HepG2 (cell line): Measurements from ENCODE around the gene NATD1. TPM values are rescaled to one million over a fixed set of nuclear protein-coding genes. Genes with fewer than 3 reads are reported as not detected.

Source experiments
- FOXK1 ChIP-seq: sonication (generic); formaldehyde crosslinking; IDR thresholded peaks from 2 replicates; pipeline ENCODE4 v1.4.0; 2020; ENCODE audit warnings: low read depth, missing genetic modification reagents, borderline replicate concordance
- HNF1A ChIP-seq, 2 experiments: sonication (generic) in 1 of 2; formaldehyde crosslinking in 1 of 2; IDR thresholded peaks; 2 replicates each; pipeline versions ENCODE4 v1.4.0 to v1.6.1; 2016 to 2020; ENCODE audit warnings: borderline replicate concordance in 1 of 2, low read depth in 1 of 2, mild to moderate bottlenecking in 1 of 2, missing genetic modification reagents in 1 of 2
- JARID2 ChIP-seq: sonication (generic); formaldehyde crosslinking; IDR thresholded peaks from 2 replicates; pipeline ENCODE4 v1.8.1; 2023; ENCODE audit warnings: missing genetic modification reagents, inconsistent platforms; ENCODE audit not compliant: insufficient replicate concordance
- KLF6 ChIP-seq: IDR thresholded peaks from 2 replicates; pipeline ENCODE4 v1.8.0; 2016; ENCODE audit warnings: missing biosample characterization, missing genetic modification reagents
- PITX1 ChIP-seq: sonication (generic); formaldehyde crosslinking; IDR thresholded peaks from 2 replicates; pipeline ENCODE4 v1.5.1; 2020; ENCODE audit warnings: mild to moderate bottlenecking, missing genetic modification reagents
- PRMT3 ChIP-seq: sonication (generic); formaldehyde crosslinking; IDR thresholded peaks from 2 replicates; pipeline ENCODE4 v1.8.1; 2022; ENCODE audit warnings: low read depth, mild to moderate bottlenecking, moderate library complexity, missing genetic modification reagents, borderline replicate concordance
- RFXAP ChIP-seq: sonication (generic); formaldehyde crosslinking; IDR thresholded peaks from 2 replicates; pipeline ENCODE4 v1.4.0; 2020; ENCODE audit warnings: missing genetic modification reagents, borderline replicate concordance
- SCMH1 ChIP-seq: sonication (generic); formaldehyde crosslinking; IDR thresholded peaks from 2 replicates; pipeline ENCODE4 v1.9.0; 2021; ENCODE audit warnings: missing genetic modification reagents, mild to moderate bottlenecking, borderline replicate concordance
- SP2 ChIP-seq: sonication (generic); formaldehyde crosslinking; IDR thresholded peaks from 2 replicates; pipeline ENCODE4 v1.5.1; 2020; ENCODE audit warnings: mild to moderate bottlenecking, missing genetic modification reagents
- YEATS2 ChIP-seq: sonication (generic); formaldehyde crosslinking; IDR thresholded peaks from 2 replicates; pipeline ENCODE4 v1.4.0; 2020; ENCODE audit warnings: missing genetic modification reagents, borderline replicate concordance
- ZHX1 ChIP-seq: sonication (generic); formaldehyde crosslinking; IDR thresholded peaks from 2 replicates; pipeline ENCODE4 v1.8.1; 2022; ENCODE audit warnings: low read depth, mild to moderate bottlenecking, missing genetic modification reagents
- ZNF30 ChIP-seq: sonication (generic); formaldehyde crosslinking; IDR thresholded peaks from 2 replicates; pipeline ENCODE4 v1.5.0; 2020; ENCODE audit warnings: mild to moderate bottlenecking, missing genetic modification reagents
- ZNF562 ChIP-seq: sonication (generic); formaldehyde crosslinking; IDR thresholded peaks from 2 replicates; pipeline ENCODE4 v1.8.0; 2022; ENCODE audit warnings: missing genetic modification reagents, borderline replicate concordance
- ZNF646 ChIP-seq: sonication (generic); formaldehyde crosslinking; IDR thresholded peaks from 2 replicates; pipeline ENCODE4 v1.9.0; 2021; ENCODE audit warnings: mild to moderate bottlenecking, missing genetic modification reagents
- polyA plus RNA-seq, 8 experiments: library from polyadenylated mRNA; depleted of rRNA in 3 of 8; stranded (reverse) in 7 of 8; unstranded in 1 of 8; fragments of >200 nt; fragmentation: Illumina TruSeq in 4 of 8; extraction: Trizol in 4 of 8; gene quantifications; 2 replicates each; pipeline versions ENCODE4 v1.2.1 to v1.2.3, GENCODE V29; 2011 to 2016; ENCODE audit warnings: low read depth in 4 of 8, missing spikeins in 1 of 8, mixed read lengths in 1 of 8; ENCODE audit not compliant: insufficient read depth in 1 of 8
- total RNA-seq, 5 experiments: library from RNA; depleted of rRNA; stranded (reverse); fragments of >200 nt; fragmentation: Illumina TruSeq; extraction: Trizol; gene quantifications; 2 replicates each; pipeline ENCODE4 v1.2.3, GENCODE V29; 2016; ENCODE audit warnings: low read depth in 1 of 5

NATD1 gene
- total and polyA plus RNA-seq, 2 of the 13 experiments (the other 11 are each of a cell fraction or from before 2014, with no cell fraction given), result 0.31 to 2.3 TPM

GRCh38 chr17:21275579-21276263, 22.5 kb upstream of the NATD1 start (continued):
- TF ChIP-seq ZHX1 (CRISPR knock-in tag) (peak; percentile 55; the same call in 1 of the 2 replicates), JARID2 (CRISPR knock-in tag) (no peak), FOXK1 (0 out of 2 replicates have a peak, but pooled peaks have one; percentile 20), RFXAP (CRISPR knock-in tag) (peak; percentile 47; the same call in 1 of the 2 replicates), ZNF30 (CRISPR knock-in tag) (peak; percentile 75; the same call in 1 of the 2 replicates), SP2 (CRISPR knock-in tag) (peak; percentile 49; the same call in 1 of the 2 replicates), SCMH1 (CRISPR knock-in tag) (no peak), ZNF646 (CRISPR knock-in tag) (no peak), YEATS2 (CRISPR knock-in tag) (0 out of 2 replicates have a peak, but pooled peaks have one; percentile 29), KLF6 (CRISPR knock-in tag) (0 out of 2 replicates have a peak, but pooled peaks have one; percentile 36), PRMT3 (CRISPR knock-in tag) (no peak; the same call in 1 of the 2 replicates), ZNF562 (CRISPR knock-in tag) (no peak), PITX1 (CRISPR knock-in tag) (peak; percentile 39; the same call in 1 of the 2 replicates), HNF1A (IDR thresholded peaks at IDR 0.05; ENCODE audit: low read depth) (no peak), HNF1A (CRISPR knock-in tag; IDR thresholded peaks at IDR 0.05; ENCODE audit: borderline replicate concordance) (no peak)
